Measurements from ENCODE around the gene KCNQ4.

KCNQ4 gene

GRCh38 chr1:40792036-40792435 is 8.4 kb downstream of the KCNQ4 start:
- H2AFZ ChIP-seq (ENCODE audit: low read depth, low read length) = no peak overlapping the region
- TF ChIP-seq EZH2phosphoT487 (IDR thresholded peaks at IDR 0.05; ENCODE audit: low read depth) (no peak), CTCF (IDR thresholded peaks at IDR 0.05; ENCODE audit: low read depth, low read length) (no peak)
- H3K27me3 ChIP-seq (ENCODE audit: low read depth, low read length) = no peaks in the 10 kb centered on the region
- no peak overlapping the region for H3K4me3 ChIP-seq (ENCODE audit: low read length)
- H3K9ac ChIP-seq (ENCODE audit: low read length) = no peak overlapping the region
- no peaks in the 10 kb centered on the region for H3K9me3 ChIP-seq (ENCODE audit: insufficient read depth, low read length)
- H3K4me2 ChIP-seq (ENCODE audit: low read length) = no peak overlapping the region
- H3K79me2 ChIP-seq (ENCODE audit: low read length) = no peaks in the 10 kb centered on the region
- peaks cover 26% of the 10 kb centered on the region for H3K4me1 ChIP-seq (ENCODE audit: low read length)
- H4K20me1 ChIP-seq (ENCODE audit: insufficient read depth, low read length) = no peaks in the 10 kb centered on the region
- H3K36me3 ChIP-seq (replicated peaks; ENCODE audit: low read depth, low read length) = no peaks in the 10 kb centered on the region
- no peak overlapping the region for H3K27ac ChIP-seq (ENCODE audit: low read length)

- Histone ChIP-seq H3K4me3 (ENCODE audit: low read length) (no peak overlapping the region), H3K27ac (ENCODE audit: low read length) (no peak overlapping the region), H2AFZ (ENCODE audit: low read depth, low read length) (no peak overlapping the region), H3K36me3 (replicated peaks; ENCODE audit: low read depth, low read length) (no peaks in the 10 kb centered on the region), H3K4me1 (ENCODE audit: low read length) (peaks cover 41% of the 10 kb centered on the region), H3K27me3 (ENCODE audit: low read depth, low read length) (no peaks in the 10 kb centered on the region), H3K4me2 (ENCODE audit: low read length) (no peak overlapping the region), H4K20me1 (ENCODE audit: insufficient read depth, low read length) (no peaks in the 10 kb centered on the region), H3K9ac (ENCODE audit: low read length) (no peak overlapping the region), H3K79me2 (ENCODE audit: low read length) (no peaks in the 10 kb centered on the region), H3K9me3 (ENCODE audit: insufficient read depth, low read length) (no peaks in the 10 kb centered on the region)
- TF ChIP-seq EZH2phosphoT487 (IDR thresholded peaks at IDR 0.05; ENCODE audit: low read depth) (no peak), CTCF (IDR thresholded peaks at IDR 0.05; ENCODE audit: low read depth, low read length) (no peak)
These were observed 10.0 kb downstream of the KCNQ4 start for GRCh38 chr1:40793617-40794016.

- Histone ChIP-seq H3K79me2 (ENCODE audit: low read length) (no peaks in the 10 kb centered on the region), H3K4me1 (ENCODE audit: low read length) (peaks cover 41% of the 10 kb centered on the region), H3K36me3 (replicated peaks; ENCODE audit: low read depth, low read length) (no peaks in the 10 kb centered on the region), H3K4me3 (ENCODE audit: low read length) (no peak overlapping the region), H2AFZ (ENCODE audit: low read depth, low read length) (no peak overlapping the region), H3K9me3 (ENCODE audit: insufficient read depth, low read length) (no peaks in the 10 kb centered on the region), H3K9ac (ENCODE audit: low read length) (no peak overlapping the region), H3K4me2 (ENCODE audit: low read length) (no peak overlapping the region), H3K27ac (ENCODE audit: low read length) (no peak overlapping the region), H4K20me1 (ENCODE audit: insufficient read depth, low read length) (no peaks in the 10 kb centered on the region), H3K27me3 (ENCODE audit: low read depth, low read length) (no peaks in the 10 kb centered on the region)
- no peak for TF ChIP-seq EZH2phosphoT487 (IDR thresholded peaks at IDR 0.05; ENCODE audit: low read depth)
- TF ChIP-seq CTCF (IDR thresholded peaks at IDR 0.05; ENCODE audit: low read depth, low read length) = no peak
These were observed 10.5 kb downstream of the KCNQ4 start for GRCh38 chr1:40794048-40794447.

GRCh38 chr1:40794974-40795715 is 11.6 kb downstream of the KCNQ4 start:
- Histone ChIP-seq H3K36me3 (replicated peaks; ENCODE audit: low read depth, low read length) (no peaks in the 10 kb centered on the region), H3K9ac (ENCODE audit: low read length) (peak overlapping the region; percentile 17; the same call in 1 of the 2 replicates), H3K79me2 (ENCODE audit: low read length) (no peaks in the 10 kb centered on the region), H4K20me1 (ENCODE audit: insufficient read depth, low read length) (no peaks in the 10 kb centered on the region), H3K27me3 (ENCODE audit: low read depth, low read length) (no peaks in the 10 kb centered on the region), H3K4me1 (ENCODE audit: low read length) (peaks cover 41% of the 10 kb centered on the region), H3K27ac (ENCODE audit: low read length) (peak overlapping the region; percentile 20; the same call in 1 of the 2 replicates), H2AFZ (ENCODE audit: low read depth, low read length) (peak overlapping the region; percentile 46; the same call in 1 of the 2 replicates), H3K4me3 (ENCODE audit: low read length) (peak overlapping the region; percentile 66), H3K4me2 (ENCODE audit: low read length) (peak overlapping the region; percentile 83), H3K9me3 (ENCODE audit: insufficient read depth, low read length) (no peaks in the 10 kb centered on the region)
- TF ChIP-seq CTCF (IDR thresholded peaks at IDR 0.05; ENCODE audit: low read depth, low read length) (no peak), EZH2phosphoT487 (IDR thresholded peaks at IDR 0.05; ENCODE audit: low read depth) (no peak)
